MCF 10A (cell line): ENCODE results near the gene ASAP3. TPM values are rescaled to one million over a fixed set of nuclear protein-coding genes. Genes with fewer than 3 reads are reported as not detected.

ENCODE experiments used
- BruUV-seq: library from RNA; stranded (reverse); fragments of 400-500 nt; replicated peaks from 2 replicates; lab custom pipeline; 2021; lab: Mats Ljungman, UMichigan
- CTCF ChIA-PET: fragments of 300-600 bp; sonication (Branson Sonifier 250); formaldehyde crosslinking; extraction: SDS; loops from one replicate; lab custom pipeline; 2021; ENCODE audit warnings: antibody characterized with exemption, inconsistent platforms; lab: Yijun Ruan, JAX
- POLR2A ChIA-PET: fragments of 300-600, 350-650 bp; sonication (Branson Sonifier 250); formaldehyde crosslinking; extraction: SDS; loops from one replicate; lab custom pipeline; 2020; ENCODE audit warnings: antibody characterized with exemption, inconsistent platforms; lab: Yijun Ruan, JAX
- DNase-seq: peaks from one replicate; pipeline ENCODE4 v3.0.0-alpha.2; 2018; ENCODE audit not compliant: unreplicated experiment
- H3K27ac Mint-ChIP-seq: one replicate; pipeline ENCODE4 v1.8.0; 2022; ENCODE audit warnings: mild to moderate bottlenecking, low read depth, mixed read lengths; ENCODE audit not compliant: unreplicated experiment
- H3K27me3 Mint-ChIP-seq: one replicate; pipeline ENCODE4 v1.8.0; 2022; ENCODE audit warnings: mixed read lengths; ENCODE audit not compliant: insufficient read depth, unreplicated experiment
- H3K36me3 Mint-ChIP-seq: one replicate; pipeline ENCODE4 v1.8.0; 2022; ENCODE audit warnings: mild to moderate bottlenecking, moderate library complexity, mixed read lengths; ENCODE audit not compliant: insufficient read depth, unreplicated experiment
- H3K4me1 Mint-ChIP-seq: one replicate; pipeline ENCODE4 v1.8.0; 2022; ENCODE audit warnings: mixed read lengths; ENCODE audit not compliant: insufficient read depth, unreplicated experiment
- H3K4me3 Mint-ChIP-seq: one replicate; pipeline ENCODE4 v1.8.0; 2022; ENCODE audit warnings: mild to moderate bottlenecking, moderate library complexity, mixed read lengths; ENCODE audit not compliant: unreplicated experiment
- H3K9me3 Mint-ChIP-seq: one replicate; pipeline ENCODE4 v1.8.0; 2022; ENCODE audit warnings: mixed read lengths; ENCODE audit not compliant: unreplicated experiment
- CTCF ChIP-seq: fragments of 200-600 bp; IDR thresholded peaks from one replicate; pipeline ENCODE4 v1.8.0; 2022; ENCODE audit warnings: antibody characterized with exemption, mild to moderate bottlenecking; ENCODE audit not compliant: unreplicated experiment
- intact Hi-C: fragments of 100-400 bp; cut with micrococcal nuclease; formaldehyde crosslinking; loops from 2 replicates; pipeline ENCODE4 v1.14.1; 2022
- total RNA-seq: library from RNA; stranded (reverse); gene quantifications from 2 replicates; pipeline ENCODE4 v1.2.3, GENCODE V29; 2022

Gene ASAP3
- total RNA-seq, 1 experiment from 2014 or later: 11.1 TPM

- H3K4me1 Mint-ChIP-seq: no peaks in the 10 kb centered on the region
- CTCF ChIA-PET: interaction anchor here (2.0 kb wide), 1 partner anchor 10 kb away, joined by 13 read pairs; no protein-coding TSS in a partner anchor
Observed at GRCh38 chr1:23393706-23394105, 90.3 kb downstream of the ASAP3 start.

GRCh38 chr1:23392125-23392855 is 91.7 kb downstream of the ASAP3 start:
- no peaks in the 10 kb centered on the region for H3K4me1 Mint-ChIP-seq
- no peak overlapping the region for H3K27ac Mint-ChIP-seq
- no TSS peak for BruUV-seq
- H3K9me3 Mint-ChIP-seq: no peaks in the 10 kb centered on the region
- POLR2A ChIA-PET: no interaction called here
- DNase-seq: no peak
- intact Hi-C loops: no loop called here
- H3K4me3 Mint-ChIP-seq: no peak overlapping the region
- H3K27me3 Mint-ChIP-seq: no peaks in the 10 kb centered on the region
- no peaks in the 10 kb centered on the region for H3K36me3 Mint-ChIP-seq
- CTCF ChIA-PET: no interaction called here
- TF ChIP-seq CTCF: no peak

More at GRCh38 chr1:23393706-23394105, 90.3 kb downstream of the ASAP3 start:
- Mint-ChIP-seq H3K4me3 (no peak overlapping the region), H3K36me3 (no peaks in the 10 kb centered on the region), H3K27ac (no peak overlapping the region), H3K9me3 (no peaks in the 10 kb centered on the region), H3K27me3 (no peaks in the 10 kb centered on the region)
- no peak for DNase-seq
- intact Hi-C loops: no loop called here
- no peak for TF ChIP-seq CTCF
- POLR2A ChIA-PET: interaction anchor here (1.7 to 2.5 kb wide), 2 partner anchors 10 to 49 kb away, joined by 7 to 10 read pairs; partner anchors contain the start of gene HNRNPR
- BruUV-seq: no TSS peak

GRCh38 chr1:23389837-23390321 is 94.1 kb downstream of the ASAP3 start:
- BruUV-seq: no TSS peak
- no peak for DNase-seq
- no peak for TF ChIP-seq CTCF
- Mint-ChIP-seq H3K27ac (no peak overlapping the region), H3K4me1 (peaks cover 2% of the 10 kb centered on the region), H3K9me3 (no peaks in the 10 kb centered on the region), H3K4me3 (no peak overlapping the region), H3K36me3 (no peaks in the 10 kb centered on the region), H3K27me3 (no peaks in the 10 kb centered on the region)
- intact Hi-C loops: no loop called here
- ChIA-PET CTCF (interaction anchor here (0.6 to 1.3 kb wide), 5 partner anchors 14 to 360 kb away, joined by 3 to 5 read pairs (median 4); no protein-coding TSS in a partner anchor), POLR2A (interaction anchor here (0.6 to 2.0 kb wide), 4 partner anchors 12 to 1355 kb away, joined by 3 to 11 read pairs (median 4); partner anchors contain the start of gene CLIC4)

- Mint-ChIP-seq H3K36me3 (no peaks in the 10 kb centered on the region), H3K4me3 (no peak overlapping the region), H3K27me3 (no peaks in the 10 kb centered on the region), H3K4me1 (peaks cover 19% of the 10 kb centered on the region), H3K9me3 (no peaks in the 10 kb centered on the region), H3K27ac (no peak overlapping the region)
- intact Hi-C loops: no loop called here
- no peak for TF ChIP-seq CTCF
- no peak for DNase-seq
- POLR2A ChIA-PET: interaction anchor here (0.6 to 5.3 kb wide), 2 partner anchors 11 to 15 kb away, joined by 6 to 65 read pairs; no protein-coding TSS in a partner anchor
- BruUV-seq: no TSS peak
- CTCF ChIA-PET: interaction anchor here (0.6 to 0.7 kb wide), 3 partner anchors 16 to 252 kb away, joined by 3 to 5 read pairs (median 4); no protein-coding TSS in a partner anchor
Observed at GRCh38 chr1:23387494-23387893, 96.5 kb downstream of the ASAP3 start.
